H9 (cell line): ENCODE measurements around the gene ABCA4. TPM values are rescaled to one million over a fixed set of nuclear protein-coding genes. Genes with fewer than 3 reads are reported as not detected.

ENCODE experiments used
- DNase-seq: peaks from one replicate; pipeline ENCODE4 v3.0.0-alpha.2; 2017
- H2AFZ ChIP-seq: one replicate; pipeline ENCODE4 v1.6.1; 2013; ENCODE audit warnings: mild to moderate bottlenecking, low read length, control low read depth, moderate library complexity
- H2AK5ac ChIP-seq: 2 replicates; pipeline ENCODE4 v1.6.1; 2013; ENCODE audit warnings: low read length, control low read depth, mixed read lengths; ENCODE audit not compliant: insufficient read length
- H2BK120ac ChIP-seq: one replicate; pipeline ENCODE4 v1.6.1; 2013; ENCODE audit warnings: low read depth, mild to moderate bottlenecking, low read length, control low read depth, inconsistent platforms; ENCODE audit not compliant: poor library complexity, severe bottlenecking
- H2BK12ac ChIP-seq: 2 replicates; pipeline ENCODE4 v1.6.1; 2013; ENCODE audit warnings: low read length, control low read depth, mixed read lengths, low read depth; ENCODE audit not compliant: insufficient read length
- H2BK15ac ChIP-seq: 2 replicates; pipeline ENCODE4 v1.6.1; 2013; ENCODE audit warnings: low read depth, low read length, control low read depth
- H2BK20ac ChIP-seq: one replicate; pipeline ENCODE4 v1.6.1; 2013; ENCODE audit warnings: low read depth, mild to moderate bottlenecking, low read length, control low read depth, inconsistent platforms; ENCODE audit not compliant: poor library complexity, severe bottlenecking
- H2BK5ac ChIP-seq: 2 replicates; pipeline ENCODE4 v1.6.1; 2013; ENCODE audit warnings: low read length, control low read depth, mixed read lengths; ENCODE audit not compliant: insufficient read length
- H3K14ac ChIP-seq: 2 replicates; pipeline ENCODE4 v1.6.1; 2013; ENCODE audit warnings: low read length, control low read depth; ENCODE audit not compliant: insufficient read depth
- H3K18ac ChIP-seq: 2 replicates; pipeline ENCODE4 v1.6.1; 2013; ENCODE audit warnings: low read depth, mild to moderate bottlenecking, mixed read lengths, low read length, control low read depth; ENCODE audit not compliant: insufficient read length
- H3K23ac ChIP-seq: 2 replicates; pipeline ENCODE4 v1.6.1; 2013; ENCODE audit warnings: low read length, control low read depth, mixed read lengths, low read depth; ENCODE audit not compliant: insufficient read length
- H3K23me2 ChIP-seq: 2 replicates; pipeline ENCODE4 v1.6.1; 2013; ENCODE audit warnings: low read depth, mild to moderate bottlenecking, mixed read lengths, low read length, control low read depth; ENCODE audit not compliant: insufficient read length, poor library complexity, severe bottlenecking
- H3K27ac ChIP-seq: 2 replicates; pipeline ENCODE4 v1.5.1; 2013; ENCODE audit warnings: low read length, control low read depth, mixed read lengths, low read depth; ENCODE audit not compliant: insufficient read length
- H3K27me3 ChIP-seq: 2 replicates; pipeline ENCODE4 v1.6.1; 2013; ENCODE audit warnings: low read length, control low read depth, inconsistent platforms; ENCODE audit not compliant: insufficient read depth
- H3K4ac ChIP-seq: 2 replicates; pipeline ENCODE4 v1.6.1; 2013; ENCODE audit warnings: low read depth, mild to moderate bottlenecking, control low read depth, inconsistent platforms, low read length, moderate library complexity
- H3K4me1 ChIP-seq: 2 replicates; pipeline ENCODE4 v1.6.1; 2013; ENCODE audit warnings: low read length, control low read depth, inconsistent platforms; ENCODE audit not compliant: insufficient read depth
- H3K4me2 ChIP-seq: 2 replicates; pipeline ENCODE4 v1.6.1; 2013; ENCODE audit warnings: low read length, control low read depth, mixed read lengths; ENCODE audit not compliant: insufficient read length, insufficient read depth
- H3K56ac ChIP-seq: 2 replicates; pipeline ENCODE4 v1.6.1; 2013; ENCODE audit warnings: low read depth, mild to moderate bottlenecking, mixed read lengths, low read length, control low read depth; ENCODE audit not compliant: insufficient read length
- H3K79me1 ChIP-seq: 2 replicates; pipeline ENCODE4 v1.6.1; 2013; ENCODE audit warnings: low read depth, mild to moderate bottlenecking, moderate library complexity, low read length, control low read depth, inconsistent platforms; ENCODE audit not compliant: insufficient read depth, poor library complexity, severe bottlenecking
- H3K79me2 ChIP-seq: 2 replicates; pipeline ENCODE4 v1.6.1; 2013; ENCODE audit warnings: low read length, control low read depth, inconsistent platforms; ENCODE audit not compliant: insufficient read depth
- H3K9ac ChIP-seq: 2 replicates; pipeline ENCODE4 v1.6.1; 2013; ENCODE audit warnings: low read length, control low read depth, mixed read lengths; ENCODE audit not compliant: insufficient read length; ENCODE audit errors: extremely low read depth
- H3K9me3 ChIP-seq: one replicate; pipeline ENCODE4 v1.6.1; 2013; ENCODE audit warnings: low read depth, low read length, inconsistent platforms; ENCODE audit not compliant: control insufficient read depth
- H3T11ph ChIP-seq: one replicate; pipeline ENCODE4 v1.6.1; 2013; ENCODE audit warnings: mild to moderate bottlenecking, low read length, control low read depth, inconsistent platforms
- H4K20me1 ChIP-seq: one replicate; pipeline ENCODE4 v1.6.1; 2013; ENCODE audit not compliant: control insufficient read depth, insufficient read length, insufficient read depth
- H4K5ac ChIP-seq: 2 replicates; pipeline ENCODE4 v1.6.1; 2013; ENCODE audit warnings: low read depth, mild to moderate bottlenecking, mixed read lengths, low read length, control low read depth; ENCODE audit not compliant: insufficient read length
- H4K8ac ChIP-seq: replicated peaks from 2 replicates; pipeline ENCODE4 v1.6.1; 2013; ENCODE audit warnings: low read length, control low read depth, mixed read lengths, low read depth; ENCODE audit not compliant: insufficient read length
- H4K91ac ChIP-seq: 2 replicates; pipeline ENCODE4 v1.6.1; 2013; ENCODE audit warnings: low read depth, mild to moderate bottlenecking, moderate library complexity, mixed read lengths, low read length, control low read depth; ENCODE audit not compliant: insufficient read length
- H3K27ac Mint-ChIP-seq, 3 experiments: 2 replicates in 2 of 3; 3 replicates in 1 of 3; pipeline ENCODE4 v1.8.0; 2020 to 2021; ENCODE audit warnings: mixed read lengths in 3 of 3, mild to moderate bottlenecking in 1 of 3, moderate library complexity in 1 of 3
- H3K27me3 Mint-ChIP-seq: 2 replicates; pipeline ENCODE4 v1.8.0; 2021; ENCODE audit warnings: low read depth, mild to moderate bottlenecking, moderate library complexity, mixed read lengths
- H3K36me3 Mint-ChIP-seq, 3 experiments: 2 replicates in 2 of 3; 3 replicates in 1 of 3; pipeline ENCODE4 v1.8.0; 2020 to 2021; ENCODE audit warnings: low read depth in 3 of 3, mixed read lengths in 3 of 3; ENCODE audit not compliant: insufficient read depth in 1 of 3
- H3K4me1 Mint-ChIP-seq, 2 experiments: 2 replicates each; pipeline ENCODE4 v1.8.0; 2020; ENCODE audit warnings: mixed read lengths in 2 of 2
- H3K4me3 Mint-ChIP-seq, 2 experiments: 2 replicates in 1 of 2; 3 replicates in 1 of 2; pipeline ENCODE4 v1.8.0; 2020 to 2021; ENCODE audit warnings: mild to moderate bottlenecking in 2 of 2, mixed read lengths in 2 of 2, moderate library complexity in 1 of 2
- H3K9me3 Mint-ChIP-seq, 2 experiments: 2 replicates in 1 of 2; 3 replicates in 1 of 2; pipeline ENCODE4 v1.8.0; 2020; ENCODE audit warnings: mild to moderate bottlenecking in 2 of 2, mixed read lengths in 2 of 2, moderate library complexity in 1 of 2
- CTCF ChIP-seq: fragments of 200-600 bp; sonication (generic); conservative IDR thresholded peaks from 3 replicates; pipeline ENCODE4 v1.8.0; 2021; ENCODE audit warnings: antibody characterized with exemption, mild to moderate bottlenecking
- WGBS: extraction: QIAGEN DNeasy Blood & Tissue Kit; methylation state at CpG from one replicate; pipeline ENCODE4 v1.1.7; 2013; ENCODE audit warnings: missing lambda C conversion rate, low lambda C conversion rate, mixed read lengths; ENCODE audit not compliant: insufficient read length; ENCODE audit errors: extremely low coverage; 5-methylcytosine and 5-hydroxymethylcytosine counted together
- total RNA-seq: library from RNA; stranded (reverse); gene quantifications from 2 replicates; pipeline ENCODE4 v1.2.1, GENCODE V29; 2021

Gene ABCA4
- total RNA-seq, 1 experiment from 2014 or later = not detected

GRCh38 chr1:93965888-93966287 is 155.1 kb downstream of the ABCA4 start:
- Histone ChIP-seq H3K23ac (no peak overlapping the region), H3K4me1 (no peaks in the 10 kb centered on the region), H3K56ac (no peak overlapping the region), H3T11ph (no peak overlapping the region), H4K5ac (no peak overlapping the region), H3K14ac (no peak overlapping the region), H2BK5ac (no peak overlapping the region), H4K91ac (no peak overlapping the region), H3K9ac (no peak overlapping the region), H3K27me3 (no peaks in the 10 kb centered on the region), H3K4ac (no peak overlapping the region), H3K18ac (no peak overlapping the region), H4K8ac (no peak overlapping the region), H2BK120ac (no peak overlapping the region), H3K79me1 (no peaks in the 10 kb centered on the region), H3K4me2 (no peak overlapping the region), H4K20me1 (no peaks in the 10 kb centered on the region), H2AK5ac (no peak overlapping the region), H2BK15ac (no peak overlapping the region), H2BK12ac (no peak overlapping the region), H2AFZ (no peak overlapping the region), H3K9me3 (no peaks in the 10 kb centered on the region), H3K23me2 (no peaks in the 10 kb centered on the region), H2BK20ac (no peak overlapping the region), H3K79me2 (no peaks in the 10 kb centered on the region), H3K27ac (no peak overlapping the region)
- no peaks in the 10 kb centered on the region; a peak in 1 of 7 replicates for H3K36me3 Mint-ChIP-seq
- H3K4me1 Mint-ChIP-seq = peaks cover 0 to 2% of the 10 kb centered on the region in 2 experiments; a peak in 1 of 4 replicates
- no CpG with 5 or more reads among the region's 2 CpGs for WGBS
- no peak for DNase-seq
- no peak overlapping the region for H3K4me3 Mint-ChIP-seq
- peaks cover 4% of the 10 kb centered on the region; the same call in 1 of the 2 replicates for H3K27me3 Mint-ChIP-seq
- H3K27ac Mint-ChIP-seq = no peak overlapping the region; a peak in 1 of 7 replicates
- H3K9me3 Mint-ChIP-seq = no peaks in the 10 kb centered on the region
- no peak for TF ChIP-seq CTCF
